ENCODE measurements around the gene METTL27. TPM values are rescaled to one million over a fixed set of nuclear protein-coding genes. Genes with fewer than 3 reads are reported as not detected.

The METTL27 gene
- total and polyA plus RNA-seq, 2 of the 8 experiments (the other 6 are each of a cell fraction or from before 2014, with no cell fraction given): 6.2 to 12.0 TPM

- Histone ChIP-seq H2AK5ac (ENCODE audit: low read depth, low read length) (no peak overlapping the region), H4K8ac (ENCODE audit: extremely low read depth, insufficient read depth, low read length) (no peak overlapping the region), H4K5ac (ENCODE audit: insufficient read length, low read depth, low read length) (no peak overlapping the region), H3K4me3 (ENCODE audit: extremely low read depth in 1 of 4, insufficient read depth in 2 of 4, low read depth in 3 of 4, low read length in 4 of 4) (no peak overlapping the region), H3K56ac (replicated peaks; ENCODE audit: insufficient read length, low read depth, low read length) (no peak overlapping the region), H3K18ac (ENCODE audit: extremely low read depth, low read length) (no peak overlapping the region), H3K14ac (ENCODE audit: insufficient read length) (no peak overlapping the region), H3K27me3 (replicated peaks in 1 of 4; ENCODE audit: control insufficient read depth in 3 of 4, extremely low read depth in 1 of 4, insufficient read depth in 3 of 4, low read length in 3 of 4) (no peaks in the 10 kb centered on the region), H2BK120ac (replicated peaks; ENCODE audit: low read depth, low read length) (no peak overlapping the region), H3K23me2 (ENCODE audit: low read depth, low read length) (no peaks in the 10 kb centered on the region), H2BK20ac (ENCODE audit: low read length) (no peak overlapping the region), H3K23ac (ENCODE audit: insufficient read length) (no peak overlapping the region), H2BK12ac (ENCODE audit: low read depth, low read length) (no peak overlapping the region), H3K79me1 (ENCODE audit: low read depth, low read length) (no peaks in the 10 kb centered on the region), H3K4ac (replicated peaks; ENCODE audit: insufficient read length, low read depth, low read length) (no peak overlapping the region), H4K91ac (replicated peaks; ENCODE audit: insufficient read length, low read length) (no peak overlapping the region), H3K27ac (ENCODE audit: low read depth, low read length) (no peak overlapping the region), H3K4me2 (ENCODE audit: insufficient read depth in 1 of 2, low read depth in 2 of 2, low read length in 2 of 2) (no peak overlapping the region), H3K79me2 (ENCODE audit: control insufficient read depth in 1 of 2, insufficient read depth in 2 of 2, low read length in 2 of 2) (no peaks in the 10 kb centered on the region), H2AFZ (ENCODE audit: low read length) (no peak overlapping the region), H3K36me3 (ENCODE audit: control insufficient read depth in 2 of 4, insufficient read depth in 4 of 4, low read length in 3 of 4) (no peaks in the 10 kb centered on the region), H2BK15ac (ENCODE audit: low read length) (no peak overlapping the region), H3K9ac (replicated peaks in 1 of 4; ENCODE audit: extremely low read depth in 1 of 4, low read depth in 3 of 4, low read length in 3 of 4) (no peak overlapping the region), H3K4me1 (replicated peaks in 1 of 4; ENCODE audit: control insufficient read depth in 3 of 4, insufficient read depth in 4 of 4, low read length in 3 of 4) (peaks cover 0 to 6% (median 0%) of the 10 kb centered on the region in 4 experiments; a peak in 1 of 7 replicates), H2BK5ac (ENCODE audit: low read depth, low read length) (no peak overlapping the region), H4K20me1 (replicated peaks in 1 of 2; ENCODE audit: control insufficient read depth in 1 of 2, insufficient read depth in 2 of 2, low read length in 2 of 2) (no peaks in the 10 kb centered on the region), H3K9me3 (ENCODE audit: insufficient read depth in 2 of 2, low read depth in 1 of 2, low read length in 1 of 2) (no peaks in the 10 kb centered on the region)
- CTCF ChIA-PET (ENCODE audit: partially characterized antibody): no interaction called here
- FAIRE-seq (no peak), DNase-seq (ENCODE audit: low read depth in 1 of 2, low spot score in 2 of 2) (no peak)
- POLR2A ChIA-PET (ENCODE audit: partially characterized antibody): no interaction called here
- TF ChIP-seq SRF (IDR thresholded peaks at IDR 0.05; ENCODE audit: low read depth, low read length) (no peak), ASH2L (IDR thresholded peaks at IDR 0.05; ENCODE audit: low read length) (no peak), EGR1 (IDR thresholded peaks at IDR 0.05; ENCODE audit: borderline replicate concordance, low read depth, low read length) (no peak)
- WGBS, 2 experiments (ENCODE audit: extremely low coverage in 1 of 2, insufficient coverage in 1 of 2, insufficient read length in 1 of 2, insufficient replicate concordance in 2 of 2, low coverage in 1 of 2, low lambda C conversion rate in 2 of 2, missing lambda C conversion rate in 1 of 2): 76% methylated on average over 1 of the region's 1 CpG; no CpG with 5 or more reads in 1 of the 2 experiments
These were observed 40.7 kb downstream of the METTL27 start for GRCh38 chr7:73801577-73801976.

Measured in H1 (cell line).